ENCODE results near the gene ANKIB1. TPM values are rescaled to one million over a fixed set of nuclear protein-coding genes. Genes with fewer than 3 reads are reported as not detected.
"Not testable (repeated sequence)": the region's sequence is repeated elsewhere in the genome, so short reads cannot be mapped to it uniquely, and the experiment has no call there.

ANKIB1 gene
- total RNA-seq, 1 donor from 2014 or later = 58.7 TPM

- peaks cover 15% of the 10 kb centered on the region for H3K36me3 Mint-ChIP-seq
- H3K4me3 Mint-ChIP-seq = no peak overlapping the region
- H3K27ac Mint-ChIP-seq = no peak overlapping the region
- no peak for TF ChIP-seq CTCF (conservative IDR thresholded peaks at IDR 0.05)
- H3K9me3 Mint-ChIP-seq = no peaks in the 10 kb centered on the region
- DNase-seq (ENCODE audit: extremely low spot score, unreplicated experiment) = no peak
- H3K27me3 Mint-ChIP-seq = no peaks in the 10 kb centered on the region
- H3K4me1 Mint-ChIP-seq (ENCODE audit: unreplicated experiment) = no peaks in the 10 kb centered on the region
These were observed 110.6 kb downstream of the ANKIB1 start for GRCh38 chr7:92356406-92356805.

- no peak for DNase-seq (ENCODE audit: extremely low spot score, unreplicated experiment)
- no peak overlapping the region for H3K27ac Mint-ChIP-seq
- no peaks in the 10 kb centered on the region for H3K4me1 Mint-ChIP-seq (ENCODE audit: unreplicated experiment)
- no peak for TF ChIP-seq CTCF (conservative IDR thresholded peaks at IDR 0.05)
- peaks cover 15% of the 10 kb centered on the region for H3K36me3 Mint-ChIP-seq
- no peak overlapping the region for H3K4me3 Mint-ChIP-seq
- H3K27me3 Mint-ChIP-seq = no peaks in the 10 kb centered on the region
- no peaks in the 10 kb centered on the region for H3K9me3 Mint-ChIP-seq
These were observed 111.5 kb downstream of the ANKIB1 start for GRCh38 chr7:92357260-92357659.

- not testable (repeated sequence) for DNase-seq (ENCODE audit: extremely low spot score, unreplicated experiment); H3K27ac Mint-ChIP-seq; H3K4me1 Mint-ChIP-seq (ENCODE audit: unreplicated experiment); H3K4me3 Mint-ChIP-seq; H3K27me3 Mint-ChIP-seq; H3K9me3 Mint-ChIP-seq
- peaks cover 21% of the 10 kb centered on the region for H3K36me3 Mint-ChIP-seq
These were observed 113.4 kb downstream of the ANKIB1 start for GRCh38 chr7:92359179-92359578.

GRCh38 chr7:92359801-92360200 is 114.0 kb downstream of the ANKIB1 start:
- H3K27ac Mint-ChIP-seq = no peak overlapping the region
- H3K9me3 Mint-ChIP-seq = no peaks in the 10 kb centered on the region
- H3K27me3 Mint-ChIP-seq = no peaks in the 10 kb centered on the region
- no peaks in the 10 kb centered on the region for H3K4me1 Mint-ChIP-seq (ENCODE audit: unreplicated experiment)
- H3K4me3 Mint-ChIP-seq = no peak overlapping the region
- peaks cover 27% of the 10 kb centered on the region for H3K36me3 Mint-ChIP-seq
- no peak for DNase-seq (ENCODE audit: extremely low spot score, unreplicated experiment)
- no peak for TF ChIP-seq CTCF (conservative IDR thresholded peaks at IDR 0.05)

- Mint-ChIP-seq H3K4me3 (no peak overlapping the region), H3K27me3 (no peaks in the 10 kb centered on the region), H3K4me1 (ENCODE audit: unreplicated experiment) (no peaks in the 10 kb centered on the region), H3K27ac (no peak overlapping the region), H3K9me3 (no peaks in the 10 kb centered on the region), H3K36me3 (peaks cover 30% of the 10 kb centered on the region)
- no peak for DNase-seq (ENCODE audit: extremely low spot score, unreplicated experiment)
- no peak for TF ChIP-seq CTCF (conservative IDR thresholded peaks at IDR 0.05)
These were observed 114.6 kb downstream of the ANKIB1 start for GRCh38 chr7:92360387-92360786.

GRCh38 chr7:92362131-92362530 is 116.4 kb downstream of the ANKIB1 start:
- no peak for TF ChIP-seq CTCF (conservative IDR thresholded peaks at IDR 0.05)
- H3K27ac Mint-ChIP-seq = no peak overlapping the region
- H3K4me3 Mint-ChIP-seq = no peak overlapping the region

More at GRCh38 chr7:92362131-92362530, 116.4 kb downstream of the ANKIB1 start:
- Mint-ChIP-seq H3K36me3 (peaks cover 38% of the 10 kb centered on the region), H3K27me3 (no peaks in the 10 kb centered on the region), H3K4me1 (ENCODE audit: unreplicated experiment) (no peaks in the 10 kb centered on the region), H3K9me3 (no peaks in the 10 kb centered on the region)
- no peak for DNase-seq (ENCODE audit: extremely low spot score, unreplicated experiment)

All from type B pancreatic cell (in vitro differentiated cells).